ENCODE measurements around the gene RPS8. TPM values are rescaled to one million over a fixed set of nuclear protein-coding genes. Genes with fewer than 3 reads are reported as not detected.

RPS8 gene
- total and polyA plus RNA-seq, 2 of the 8 experiments (the other 6 are each of a cell fraction or from before 2014, with no cell fraction given) = 2,261 to 2,407 TPM

GRCh38 chr1:44786841-44787426, 11.6 kb downstream of the RPS8 start:
- Histone ChIP-seq H3K9me3 (ENCODE audit: insufficient read depth in 2 of 2, low read depth in 1 of 2, low read length in 1 of 2) (no peaks in the 10 kb centered on the region), H3K4me3 (ENCODE audit: extremely low read depth in 1 of 4, insufficient read depth in 2 of 4, low read depth in 3 of 4, low read length in 4 of 4) (peak overlapping the region; percentile 17 to 58 (median 46); a peak in 7 of 8 replicates), H4K91ac (replicated peaks; ENCODE audit: insufficient read length, low read length) (peak overlapping the region; percentile 90), H3K23ac (ENCODE audit: insufficient read length) (no peak overlapping the region), H4K20me1 (replicated peaks in 1 of 2; ENCODE audit: control insufficient read depth in 1 of 2, insufficient read depth in 2 of 2, low read length in 2 of 2) (no peaks in the 10 kb centered on the region), H2AK5ac (ENCODE audit: low read depth, low read length) (no peak overlapping the region), H3K79me2 (ENCODE audit: control insufficient read depth in 1 of 2, insufficient read depth in 2 of 2, low read length in 2 of 2) (no peaks in the 10 kb centered on the region), H4K5ac (ENCODE audit: insufficient read length, low read depth, low read length) (no peak overlapping the region), H3K23me2 (ENCODE audit: low read depth, low read length) (peaks cover 6% of the 10 kb centered on the region; the same call in 1 of the 2 replicates), H3K27me3 (replicated peaks in 1 of 4; ENCODE audit: control insufficient read depth in 3 of 4, extremely low read depth in 1 of 4, insufficient read depth in 3 of 4, low read length in 3 of 4) (peaks cover 0 to 7% (median 2%) of the 10 kb centered on the region in 4 experiments; a peak in 3 of 7 replicates), H3K56ac (replicated peaks; ENCODE audit: insufficient read length, low read depth, low read length) (no peak overlapping the region), H2BK20ac (ENCODE audit: low read length) (0 out of 2 replicates have a peak overlapping the region, but pooled peaks have one; percentile 75), H2BK12ac (ENCODE audit: low read depth, low read length) (peak overlapping the region; percentile 96; the same call in 1 of the 2 replicates), H3K79me1 (ENCODE audit: low read depth, low read length) (0 out of 2 replicates have a peak, but pooled peaks cover 2% of the 10 kb centered on the region), H2BK15ac (ENCODE audit: low read length) (peak overlapping the region; percentile 99), H3K18ac (ENCODE audit: extremely low read depth, low read length) (peak overlapping the region; percentile 97), H2BK120ac (replicated peaks; ENCODE audit: low read depth, low read length) (no peak overlapping the region), H2AFZ (ENCODE audit: low read length) (no peak overlapping the region), H4K8ac (ENCODE audit: extremely low read depth, insufficient read depth, low read length) (no peak overlapping the region; the same call in 1 of the 2 replicates), H3K4me1 (replicated peaks in 1 of 4; ENCODE audit: control insufficient read depth in 3 of 4, insufficient read depth in 4 of 4, low read length in 3 of 4) (peaks cover 4 to 18% (median 14%) of the 10 kb centered on the region in 4 experiments), H3K36me3 (ENCODE audit: control insufficient read depth in 2 of 4, insufficient read depth in 4 of 4, low read length in 3 of 4) (no peaks in the 10 kb centered on the region), H3K9ac (replicated peaks in 1 of 4; ENCODE audit: extremely low read depth in 1 of 4, low read depth in 3 of 4, low read length in 3 of 4) (peak overlapping the region in 2 of 4 experiments; percentile 17 to 45; a peak in 1 of 7 replicates), H2BK5ac (ENCODE audit: low read depth, low read length) (peak overlapping the region; percentile 60; the same call in 1 of the 2 replicates), H3K27ac (ENCODE audit: low read depth, low read length) (no peak overlapping the region), H3K4me2 (ENCODE audit: insufficient read depth in 1 of 2, low read depth in 2 of 2, low read length in 2 of 2) (peak overlapping the region; percentile 64 to 74), H3K4ac (replicated peaks; ENCODE audit: insufficient read length, low read depth, low read length) (no peak overlapping the region), H3K14ac (ENCODE audit: insufficient read length) (no peak overlapping the region)
- WGBS, 2 experiments (ENCODE audit: extremely low coverage in 1 of 2, insufficient coverage in 1 of 2, insufficient read length in 1 of 2, insufficient replicate concordance in 2 of 2, low coverage in 1 of 2, low lambda C conversion rate in 2 of 2, missing lambda C conversion rate in 1 of 2) = 84% methylated on average over 7 of the region's 9 CpGs; no CpG with 5 or more reads in 1 of the 2 experiments
- no peak for DNase-seq (ENCODE audit: low read depth in 1 of 2, low spot score in 2 of 2)
- ChIA-PET CTCF (ENCODE audit: partially characterized antibody) (interaction anchor here (0.6 to 10.4 kb wide), 21 partner anchors 10 to 815 kb away, joined by 3 to 67 read pairs (median 6); partner anchors contain the start of genes BTBD19, DYNLT4, HECTD3 and PLK3), POLR2A (ENCODE audit: partially characterized antibody) (interaction anchor here (1.0 to 23.6 kb wide), 10 partner anchors 9 to 61 kb away, joined by 3 to 428 read pairs (median 20); partner anchors contain the start of genes BTBD19, DYNLT4, PLK3 and RNU5D-1)
- FAIRE-seq = no peak
- TF ChIP-seq RXRA (IDR thresholded peaks at IDR 0.05; ENCODE audit: insufficient read depth, low read depth, low read length) (no peak), NRF1 (IDR thresholded peaks at IDR 0.05; ENCODE audit: low read depth, low read length) (no peak), ATF3 (IDR thresholded peaks at IDR 0.05; ENCODE audit: insufficient read depth, low read depth, low read length) (no peak), CTCF (IDR thresholded peaks at IDR 0.05; ENCODE audit: control extremely low read depth in 1 of 3, insufficient read depth in 1 of 3, low read depth in 1 of 3, low read length in 3 of 3) (no peak), NANOG (IDR thresholded peaks at IDR 0.05; ENCODE audit: insufficient read depth, low read depth, low read length, poor library complexity, severe bottlenecking) (no peak), BCL11A (IDR thresholded peaks at IDR 0.05; ENCODE audit: low read depth in 2 of 2, low read length in 2 of 2) (no peak), ZNF274 (IDR thresholded peaks at IDR 0.05; ENCODE audit: borderline replicate concordance, extremely low read depth, low read length) (no peak), CEBPB (IDR thresholded peaks at IDR 0.05; ENCODE audit: low read depth, low read length) (no peak)
